Hematopoietic multipotent progenitor cell treated with erythropoietin and hydrocortisone succinate and interleukin-3 and kit ligand, for 4 days (in vitro differentiated cells): Measurements from ENCODE around the gene CD2.

Source experiments
- DNase-seq: peaks from one replicate; pipeline ENCODE4 v3.0.0-alpha.2; 2015

The CD2 gene

DNA sequence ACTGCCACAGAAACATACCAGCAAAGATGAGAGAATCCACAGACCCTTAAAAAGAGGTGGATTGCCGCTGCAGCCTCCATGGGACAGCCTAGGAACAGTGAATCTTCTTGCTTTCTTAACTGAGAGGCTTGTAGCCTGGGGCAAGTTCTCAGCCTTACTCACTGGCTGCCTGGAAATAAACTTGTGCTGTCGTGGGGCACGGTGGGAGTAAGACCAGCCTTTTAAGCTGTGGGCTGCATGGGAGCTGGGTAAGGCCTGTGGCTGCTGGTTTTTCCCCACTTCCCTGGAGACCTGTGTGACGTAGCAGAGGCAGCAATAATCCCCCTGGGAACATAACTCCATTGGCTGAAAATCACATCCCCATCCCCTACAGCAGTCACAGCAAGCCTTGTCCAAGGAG is 30.8 kb downstream of the CD2 start:
- DNase-seq = no peak

DNA sequence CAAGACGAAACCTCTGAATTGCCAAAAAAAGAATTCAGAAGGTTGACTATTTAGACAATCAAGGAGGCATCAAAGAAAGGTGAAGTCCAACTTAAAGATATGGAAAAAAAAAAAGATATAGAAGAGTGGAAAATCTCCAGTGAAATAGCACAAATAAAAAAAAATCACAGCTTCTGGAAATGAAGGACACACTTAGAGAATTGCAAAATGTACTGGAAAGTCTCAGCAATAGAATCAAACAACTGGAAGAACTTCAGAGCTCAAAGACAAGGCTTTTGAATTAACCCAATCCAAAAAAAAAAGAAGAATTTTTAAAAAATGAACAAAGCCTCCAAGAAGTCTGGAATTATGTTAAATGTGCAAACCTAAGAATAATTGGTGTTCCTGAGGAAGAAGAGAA is 31.8 kb downstream of the CD2 start:
- DNase-seq = no peak

DNA sequence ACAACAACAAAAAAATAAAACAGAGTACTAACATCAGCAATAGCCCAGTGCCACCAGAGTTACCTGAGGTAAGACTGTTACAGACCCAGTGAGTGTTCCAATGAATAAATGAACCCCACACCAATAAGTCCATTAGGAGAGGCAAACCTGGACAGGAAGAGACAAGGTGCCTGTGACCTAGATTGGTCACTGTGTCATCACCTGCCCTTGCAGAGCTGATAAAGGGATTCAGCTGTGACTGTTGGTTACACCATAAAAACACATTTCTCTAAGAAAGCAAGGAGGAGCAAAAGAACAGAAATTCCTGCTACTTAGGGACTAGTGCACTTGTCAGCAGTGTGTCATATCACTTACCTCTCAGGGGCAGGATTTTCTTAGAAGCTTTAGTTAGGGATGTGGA is 37.5 kb downstream of the CD2 start:
- DNase-seq = no peak

DNA sequence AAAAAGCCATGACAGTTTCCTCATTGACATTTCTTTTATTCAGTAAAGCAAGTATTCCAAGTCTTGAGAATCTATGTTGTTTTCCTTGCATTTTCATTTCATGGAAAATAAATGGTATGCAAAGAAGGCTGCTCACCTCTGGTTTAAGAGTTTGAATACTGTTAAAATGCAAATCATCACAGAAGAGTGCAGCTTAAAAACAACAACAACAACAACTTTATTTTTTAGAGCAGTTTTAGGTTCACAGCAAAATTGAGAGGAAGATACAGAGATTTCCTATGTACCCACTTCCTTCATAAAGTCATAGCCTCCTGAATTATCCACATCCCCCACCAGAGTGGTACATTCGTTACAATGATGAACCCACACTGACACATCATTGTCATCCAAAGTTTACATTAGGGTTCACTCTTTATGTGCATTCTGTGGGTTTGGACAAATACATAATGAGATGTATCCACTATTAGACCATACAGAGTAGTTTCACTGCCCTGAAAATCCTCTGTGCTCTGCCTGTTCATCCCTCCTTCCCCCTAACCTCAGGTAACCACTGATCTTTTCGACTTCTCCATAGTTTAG is 39.2 kb downstream of the CD2 start:
- DNase-seq = no peak

DNA sequence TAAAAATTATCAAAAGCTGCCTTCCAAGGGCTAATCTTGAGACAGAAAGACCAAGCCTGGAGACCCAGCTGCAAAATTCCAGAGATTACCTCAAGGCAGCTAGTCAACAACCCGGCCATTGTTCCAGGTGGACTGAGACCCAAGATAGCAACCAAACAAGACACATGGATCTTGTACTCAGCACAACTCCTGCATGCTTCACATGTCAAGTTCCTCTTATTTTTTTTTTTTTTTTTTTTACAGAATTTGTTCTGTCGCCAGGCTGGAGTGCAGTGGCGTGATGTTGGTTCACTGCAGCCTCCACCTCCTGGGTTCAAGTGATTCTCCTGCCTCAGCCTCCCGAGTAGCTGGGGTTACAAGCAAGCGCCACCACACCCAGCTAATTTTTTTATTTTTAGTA is 40.1 kb downstream of the CD2 start:
- peak; percentile 20 for DNase-seq

DNA sequence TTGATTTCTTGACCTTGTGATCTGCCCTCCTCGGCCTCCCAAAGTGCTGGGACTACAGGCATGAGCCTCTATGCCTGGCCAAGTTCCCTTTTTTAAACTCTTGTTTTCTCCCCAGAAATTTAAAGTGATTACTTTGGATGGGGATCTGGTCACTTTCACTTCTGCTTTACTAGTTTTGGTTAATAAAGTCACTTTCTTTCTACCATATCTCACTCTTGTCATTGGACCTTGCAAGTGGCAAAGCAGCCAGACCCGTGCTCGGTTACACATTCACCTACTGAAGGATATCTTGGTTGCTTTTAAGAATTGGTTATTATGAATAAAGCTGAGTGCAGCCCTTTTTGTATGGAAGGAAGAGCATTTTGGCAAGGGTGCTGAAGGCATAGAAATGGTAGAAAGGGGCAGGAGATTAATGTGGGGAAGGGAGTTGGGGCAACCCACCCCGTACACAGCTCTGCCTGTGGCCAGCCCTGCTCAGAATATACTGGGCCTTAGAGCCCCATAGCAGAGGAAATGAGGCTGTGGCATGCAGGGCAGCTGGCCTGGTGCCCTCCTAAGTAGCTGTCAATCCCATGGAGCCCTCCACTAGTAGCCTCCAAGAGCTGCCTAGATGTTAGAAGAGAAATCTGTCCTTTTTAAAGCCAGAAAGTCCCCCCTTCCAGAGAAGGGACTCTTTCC is 40.7 kb downstream of the CD2 start:
- DNase-seq = peak; percentile 52

DNA sequence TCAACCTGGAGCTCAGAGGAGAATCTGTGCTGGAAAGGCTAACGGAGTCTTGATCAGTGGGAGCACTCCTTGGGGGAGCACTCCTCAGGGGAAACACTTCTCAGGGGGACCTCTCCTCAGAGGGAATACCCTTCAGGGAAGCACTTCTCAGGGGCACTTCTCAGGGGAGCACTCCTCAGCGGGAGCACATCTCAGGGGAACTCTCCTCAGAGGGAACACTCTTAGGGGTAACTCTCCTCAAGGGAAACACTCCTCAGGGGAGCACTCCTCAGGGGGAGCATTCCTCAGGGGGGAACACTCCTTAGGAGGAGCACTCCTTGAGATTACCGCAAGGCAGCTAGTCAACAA is 41.2 kb downstream of the CD2 start:
- no peak for DNase-seq

DNA sequence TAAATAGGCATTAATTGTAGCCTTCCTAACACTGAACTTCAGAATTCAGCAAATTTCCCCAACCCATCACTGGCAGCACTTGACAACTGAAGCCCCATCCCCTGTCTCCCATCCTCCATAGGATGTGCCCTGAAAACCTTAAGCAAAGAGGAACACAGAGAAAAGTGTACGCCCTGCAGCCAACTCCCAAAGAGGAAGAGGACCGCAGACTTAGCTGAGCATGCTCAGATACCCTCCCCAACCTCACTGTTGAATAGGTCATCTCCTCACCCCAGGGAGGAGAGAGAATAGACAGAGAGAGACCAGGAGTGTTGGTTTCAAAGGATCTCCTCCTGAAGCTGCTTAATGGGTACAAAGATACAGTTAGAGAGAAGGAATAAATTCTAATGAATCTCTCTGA is 50.5 kb downstream of the CD2 start:
- DNase-seq = peak; percentile 27

DNA sequence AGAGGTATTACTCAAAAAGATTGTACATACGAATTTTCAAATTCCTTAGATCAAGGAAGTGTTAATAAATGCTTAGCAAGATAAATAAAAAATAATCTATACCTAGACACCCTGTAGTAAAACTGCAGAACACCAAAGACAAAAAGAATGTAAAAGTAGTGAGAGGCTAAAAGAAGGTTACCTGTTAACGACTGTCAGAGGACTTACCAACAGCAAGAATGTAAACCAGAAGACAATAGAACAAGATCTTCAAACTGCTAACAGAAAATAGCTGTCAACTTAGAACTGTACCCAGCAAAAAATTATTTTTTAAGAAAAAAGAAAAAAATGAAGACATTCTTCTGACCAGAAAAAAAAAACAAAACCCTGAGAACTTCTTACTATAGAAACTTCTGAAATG is 51.2 kb downstream of the CD2 start:
- DNase-seq = no peak

DNA sequence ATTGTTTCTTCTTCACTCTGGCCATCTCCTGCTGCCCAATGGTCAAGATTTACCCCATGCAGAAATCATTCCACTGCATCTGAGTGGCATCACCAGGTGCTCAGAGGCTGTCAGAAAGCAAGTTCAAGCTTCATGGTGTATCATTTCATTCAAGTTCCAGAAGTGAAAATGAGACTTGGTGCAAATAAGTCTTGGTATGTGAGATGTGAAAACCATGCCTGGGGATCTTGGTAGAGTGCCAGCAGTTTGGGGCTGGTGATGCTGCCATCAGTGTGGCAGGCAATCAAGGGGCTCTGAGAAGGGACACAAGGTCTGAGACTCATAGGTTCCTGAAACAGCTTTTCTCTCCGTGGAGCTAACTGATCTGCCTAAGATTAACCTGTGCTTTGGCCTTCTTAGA is 52.0 kb downstream of the CD2 start:
- DNase-seq = peak; percentile 38

DNA sequence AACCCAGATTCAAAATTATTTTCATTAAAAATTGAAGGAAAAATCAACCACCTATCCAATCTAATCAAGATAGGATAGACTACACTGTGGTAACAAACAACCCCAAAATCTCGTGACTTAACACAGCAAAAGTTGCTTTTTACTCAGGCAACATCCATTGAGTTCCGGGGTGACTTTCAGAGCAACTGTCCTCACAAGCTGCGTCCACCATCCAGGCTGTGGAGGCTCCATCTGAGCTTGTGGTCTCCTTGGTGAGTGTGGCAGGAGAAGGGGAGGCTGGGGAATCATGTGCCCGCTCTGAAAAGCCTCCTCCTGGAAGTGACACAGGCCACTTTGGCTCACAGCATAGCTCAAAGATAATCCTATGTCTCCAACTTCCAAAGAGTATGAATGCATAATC is 52.4 kb downstream of the CD2 start:
- DNase-seq = no peak

DNA sequence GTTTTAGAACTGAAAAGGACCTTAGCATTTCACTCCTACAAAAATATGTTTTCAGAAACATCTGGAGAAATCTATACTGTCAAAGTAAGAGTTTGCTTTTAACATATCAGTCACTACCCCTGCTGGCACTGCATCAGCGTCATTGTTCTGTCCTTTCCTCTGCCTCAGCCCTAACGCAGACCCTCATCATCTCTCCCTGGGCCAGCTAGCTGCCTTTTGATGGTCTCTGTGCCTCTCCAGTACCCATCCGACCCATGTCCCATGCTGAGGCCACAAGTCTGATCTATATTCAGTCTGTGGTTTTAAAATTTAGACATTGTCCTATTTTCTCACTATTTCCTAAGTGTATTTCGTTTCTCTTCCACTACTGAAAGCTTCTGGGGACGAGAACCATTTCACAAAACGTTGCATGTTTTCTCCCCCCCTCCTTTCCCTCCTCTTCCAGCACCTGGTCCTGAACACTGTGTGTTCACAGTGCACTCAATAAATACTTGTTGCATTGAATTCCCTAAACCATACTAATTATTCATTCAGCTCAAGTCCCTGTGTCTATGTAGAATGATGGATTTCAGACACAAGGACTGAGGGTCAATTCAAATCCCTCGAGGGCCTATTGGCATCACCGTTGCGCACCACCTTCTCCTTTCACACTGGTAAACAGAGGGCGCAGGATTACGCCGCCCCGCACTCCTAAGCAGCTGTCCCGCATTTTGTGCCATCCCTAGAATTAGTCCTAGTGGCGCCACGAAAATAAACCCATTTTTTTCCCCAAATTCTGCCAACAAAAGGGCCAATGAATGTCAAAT is 53.4 kb downstream of the CD2 start:
- no peak for DNase-seq

DNA sequence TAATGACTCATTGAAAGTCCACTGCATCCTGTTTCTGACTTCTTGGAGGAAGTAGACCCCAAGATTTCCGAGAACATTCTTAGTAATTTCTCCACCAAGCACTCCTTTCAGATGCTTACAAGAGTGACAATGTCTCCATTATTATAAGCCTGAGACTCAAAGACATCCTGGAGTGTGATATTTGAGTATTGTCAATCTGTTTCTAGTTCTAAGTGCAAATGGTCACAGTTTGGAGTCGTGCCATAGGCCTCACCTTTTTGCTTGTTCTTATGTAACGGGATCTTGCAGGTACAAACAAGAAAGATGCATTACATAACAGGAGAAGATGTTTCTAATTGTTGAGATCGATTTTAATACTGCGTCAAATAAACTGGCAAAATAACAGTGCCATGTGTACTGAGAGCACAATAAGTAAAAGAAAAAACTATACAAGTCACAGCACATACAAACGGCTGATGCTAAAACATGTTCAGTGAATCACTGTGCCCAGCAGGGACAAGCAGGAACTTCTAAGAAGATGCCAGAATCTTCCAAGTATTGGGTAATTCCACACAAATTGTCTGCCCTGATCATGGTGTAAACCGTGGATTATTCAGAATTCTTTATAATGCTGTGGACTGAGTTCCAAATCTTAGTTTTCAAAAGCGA is 54.1 kb downstream of the CD2 start:
- peak; percentile 24 for DNase-seq

DNA sequence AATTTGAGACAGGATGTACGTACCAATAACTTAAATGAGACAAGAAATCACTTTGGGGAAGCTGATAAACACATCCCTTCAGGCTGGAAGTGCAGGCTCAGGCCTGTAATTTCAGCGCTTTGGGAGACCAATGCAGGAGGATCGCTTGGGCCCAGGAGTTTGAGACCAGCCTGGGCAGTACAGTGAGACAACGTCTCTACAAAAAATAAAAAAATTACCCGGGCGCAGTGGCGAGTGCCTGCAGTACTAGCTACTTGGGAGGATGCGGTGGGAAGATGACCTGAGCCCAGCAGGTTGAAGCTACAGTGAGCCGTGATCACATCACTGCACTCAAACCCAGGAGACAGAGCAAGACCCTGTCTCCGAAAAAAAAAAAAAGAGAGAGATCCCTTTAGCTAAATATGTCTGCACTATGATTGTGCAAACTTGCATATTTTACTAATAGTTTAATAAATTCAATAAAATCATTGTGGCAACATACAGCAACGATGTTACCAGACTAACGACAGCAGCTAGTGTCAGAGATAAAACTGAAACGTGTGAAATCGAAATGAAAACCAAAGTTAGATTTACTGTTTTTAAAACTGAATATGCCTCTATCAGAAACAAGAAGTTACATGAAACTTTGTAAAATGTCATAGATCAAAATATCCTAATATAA is 54.7 kb downstream of the CD2 start:
- DNase-seq = no peak

DNA sequence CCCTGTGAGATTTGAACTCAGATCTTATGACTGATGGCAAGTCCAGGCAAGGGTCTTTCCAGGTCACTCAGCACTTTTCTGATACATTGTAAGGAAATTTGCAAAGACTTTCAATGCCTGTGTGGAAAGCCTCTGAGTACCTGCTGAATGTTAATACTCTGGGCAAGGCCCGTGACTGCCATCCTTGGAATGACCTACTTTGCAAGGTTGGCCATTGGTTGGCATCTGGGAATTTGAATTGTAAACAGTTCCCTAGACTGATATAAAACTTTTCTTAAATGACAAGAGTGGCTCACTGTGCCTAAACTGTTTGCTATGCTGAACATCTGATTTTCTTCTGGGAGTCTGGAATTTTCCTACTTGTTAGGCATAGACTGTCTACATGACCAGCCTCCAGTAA is 57.1 kb downstream of the CD2 start:
- DNase-seq = no peak

DNA sequence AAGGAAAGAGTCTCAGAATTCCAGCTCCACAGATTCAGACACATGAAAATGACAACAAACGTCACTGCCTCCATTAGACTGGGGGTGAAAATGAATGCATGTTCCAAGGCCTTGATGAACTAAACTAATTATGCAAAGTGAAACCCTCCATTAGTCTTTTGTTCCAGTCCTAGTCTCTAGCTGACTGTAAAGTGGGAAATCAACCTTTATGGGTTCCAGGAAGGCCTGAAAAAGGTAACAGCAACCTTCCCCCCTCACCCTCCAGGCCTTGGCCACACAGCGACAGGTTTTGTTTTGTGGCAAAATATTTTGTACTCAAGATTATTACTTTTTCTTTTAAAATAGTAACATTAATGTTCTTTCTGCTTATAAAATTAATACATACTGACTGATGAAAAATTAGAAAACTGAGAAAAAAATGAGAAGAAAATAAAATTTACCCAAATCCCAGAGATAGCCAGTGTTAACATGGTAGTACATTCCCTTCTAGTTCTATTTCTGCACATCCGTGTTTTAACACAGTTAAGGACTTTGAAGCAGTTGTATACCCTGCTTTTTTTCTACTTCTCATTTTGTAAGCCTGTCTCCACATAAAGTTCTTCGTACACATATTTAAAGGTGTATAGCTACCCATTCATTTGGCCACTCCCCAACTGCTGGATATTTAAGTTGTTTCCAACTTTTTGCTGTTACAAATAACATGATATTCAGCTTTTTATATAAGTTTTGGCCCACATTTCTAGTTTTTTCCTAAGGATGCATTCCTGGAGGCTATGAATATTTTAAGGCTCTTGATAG is 60.9 kb downstream of the CD2 start:
- DNase-seq = no peak

DNA sequence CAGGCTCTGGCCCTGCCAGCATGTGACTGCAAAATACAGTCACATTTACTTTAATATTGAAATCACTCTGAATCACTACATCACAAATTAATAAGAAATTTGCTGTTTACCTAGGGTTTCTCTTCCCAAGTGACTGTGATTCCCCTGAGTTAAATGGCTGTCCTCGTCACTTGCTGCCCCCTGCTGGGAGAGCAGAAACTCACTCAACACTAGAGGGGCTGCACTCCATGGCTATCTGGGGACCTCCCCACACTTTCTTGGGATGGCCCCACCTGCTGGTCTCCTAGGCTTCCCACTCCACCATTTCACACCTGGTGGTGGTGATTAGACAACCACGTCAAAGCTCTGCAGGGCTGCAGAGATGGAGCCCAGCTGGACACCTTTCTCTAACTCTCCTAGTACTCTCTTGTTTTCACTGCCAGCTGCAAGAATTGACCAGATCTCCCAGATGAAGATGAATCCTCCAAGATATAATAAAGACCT is 63.4 kb downstream of the CD2 start:
- DNase-seq = peak; percentile 86
